GM19395 (cell line): ENCODE measurements around the gene OR2C1.

ENCODE experiments used
- ATAC-seq: cut with Tn5 transposase; IDR thresholded peaks from one replicate; pipeline ENCODE4 v1.9.1; 2021; ENCODE audit warnings: mild to moderate bottlenecking, moderate library complexity; ENCODE audit not compliant: unreplicated experiment

Gene OR2C1

DNA sequence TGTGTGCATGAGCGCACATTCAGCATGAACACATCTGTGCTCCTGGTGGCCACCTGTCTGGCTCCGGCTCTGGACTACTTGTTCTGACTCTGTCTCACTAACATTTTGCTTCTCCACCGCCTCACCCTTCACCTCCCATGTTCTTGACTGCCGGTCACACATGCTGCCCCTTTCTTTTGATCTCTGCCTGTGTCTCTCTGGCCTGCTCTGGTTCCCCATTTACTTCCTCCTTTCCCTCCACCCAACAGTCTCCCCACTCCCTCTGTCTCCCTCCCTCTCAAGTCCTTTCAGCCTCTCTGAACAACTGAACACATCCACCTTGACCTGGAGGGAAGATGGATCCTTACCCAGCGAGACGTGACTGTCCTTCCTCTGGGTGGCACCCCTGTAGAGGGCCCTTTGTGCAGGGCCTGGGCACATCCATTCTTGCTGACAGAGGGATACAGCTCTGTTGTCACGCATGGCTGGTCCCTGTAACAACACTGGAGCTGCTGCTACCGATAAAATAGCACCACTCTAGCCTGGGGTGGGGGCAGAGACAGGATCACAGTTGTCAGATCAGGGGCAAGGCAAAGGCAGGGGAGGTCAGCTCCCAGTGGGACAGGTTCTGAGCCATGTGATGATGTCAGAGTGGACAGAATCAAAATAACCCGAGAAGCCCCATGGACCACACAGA lies 34.1 kb downstream of the OR2C1 start:
- no peak for ATAC-seq

DNA sequence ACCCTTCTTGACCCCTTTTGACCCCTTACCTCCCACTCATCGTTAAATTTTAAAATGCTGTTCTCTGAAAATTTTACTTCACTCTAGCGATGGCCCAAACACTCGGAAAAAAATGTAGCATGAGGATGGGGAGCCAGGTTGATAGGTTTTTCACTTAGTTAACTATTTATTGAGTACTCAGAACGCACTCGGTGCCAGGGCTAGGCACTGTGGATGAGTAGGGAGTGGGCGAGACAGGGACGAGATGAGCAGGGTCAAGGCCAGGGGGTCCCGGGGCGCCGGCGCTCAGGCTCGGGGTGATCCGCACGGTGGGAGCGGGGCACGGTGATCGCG lies 44.7 kb downstream of the OR2C1 start:
- peak; percentile 44 for ATAC-seq

DNA sequence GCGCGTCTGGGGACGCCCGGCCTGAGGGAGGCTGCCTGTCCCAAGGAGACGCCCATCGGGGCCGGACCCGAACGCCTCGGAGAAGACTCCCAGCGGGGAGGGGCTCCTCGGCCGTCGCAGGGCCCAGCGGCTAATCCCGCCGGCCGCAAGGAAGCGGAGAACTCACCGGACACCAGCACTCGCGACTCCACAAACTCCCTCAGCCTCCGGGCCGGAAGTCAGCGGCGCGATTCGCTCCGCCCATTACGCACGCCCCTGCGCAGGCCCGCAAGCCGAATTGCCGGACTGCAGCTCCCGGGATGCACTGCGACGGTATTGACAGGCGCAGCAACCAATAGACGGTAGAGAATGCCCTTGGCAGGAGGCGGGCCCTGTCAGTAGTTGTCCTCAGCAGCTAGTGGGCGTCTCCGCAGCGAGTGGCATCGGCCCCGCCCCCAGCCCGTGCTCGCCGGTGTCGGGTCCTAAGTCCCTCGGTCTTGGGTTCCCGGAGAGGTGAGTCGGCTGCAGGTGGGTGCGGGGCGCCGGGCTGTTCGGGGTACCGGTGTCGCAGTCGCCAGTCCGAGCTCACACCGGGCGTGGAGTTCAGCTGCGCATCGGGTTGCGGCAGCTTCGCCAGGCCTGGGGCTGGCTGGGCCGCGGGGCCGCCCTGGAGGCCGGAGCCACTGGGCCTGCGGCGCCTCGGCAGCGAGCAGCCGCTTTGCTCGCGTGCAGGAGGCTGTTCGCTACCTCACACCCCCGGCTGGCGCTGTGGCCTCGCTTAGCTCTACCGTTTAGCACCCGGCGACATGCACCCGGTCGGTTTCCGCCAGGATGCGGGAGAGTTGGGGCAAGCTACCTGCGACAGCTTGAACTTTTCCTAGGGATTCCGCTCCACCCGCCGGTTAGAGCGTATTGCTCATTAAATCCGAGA lies 45.3 kb downstream of the OR2C1 start, which contains the start of the genes ZNF174 and ZSCAN32:
Gene ZNF174 (plus strand): TSS at position 437 of the 910 bp plus-strand sequence. CDS start 790 bp downstream, outside the sequence.
Gene ZSCAN32 (minus strand): TSS at position 226 of the 910 bp plus-strand sequence. CDS start 3,447 bp downstream, outside the sequence.
- peak; percentile 93 for ATAC-seq

DNA sequence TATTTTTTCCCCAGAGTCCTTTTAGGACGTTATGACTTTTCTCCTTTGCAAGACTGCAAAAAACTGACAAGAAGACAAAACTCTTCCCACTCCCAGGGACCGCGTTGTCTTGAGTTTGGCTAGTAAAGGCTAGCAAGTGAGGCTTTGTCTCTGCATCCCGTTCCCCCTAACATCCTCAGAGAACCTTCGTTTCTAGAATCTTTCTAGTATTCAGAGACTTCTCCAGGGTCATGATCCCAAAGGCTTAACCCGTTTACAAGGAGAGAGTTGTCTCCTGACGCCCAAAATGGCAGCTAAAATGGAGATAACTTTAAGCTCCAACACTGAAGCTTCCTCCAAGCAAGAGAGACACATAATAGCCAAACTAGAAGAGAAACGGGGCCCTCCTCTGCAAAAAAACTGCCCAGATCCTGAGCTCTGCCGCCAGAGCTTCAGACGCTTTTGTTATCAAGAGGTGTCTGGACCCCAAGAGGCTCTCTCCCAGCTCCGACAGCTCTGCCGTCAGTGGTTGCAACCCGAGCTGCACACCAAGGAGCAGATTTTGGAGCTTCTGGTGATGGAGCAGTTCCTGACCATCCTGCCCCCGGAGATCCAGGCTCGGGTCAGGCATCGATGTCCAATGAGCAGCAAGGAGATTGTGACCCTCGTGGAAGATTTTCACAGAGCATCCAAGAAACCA lies 46.2 kb downstream of the OR2C1 start:
- ATAC-seq, result no peak
